Liver (tissue), 9 donors: ENCODE measurements around the gene HCFC1R1. TPM values are rescaled to one million over a fixed set of nuclear protein-coding genes. Genes with fewer than 3 reads are reported as not detected.
A peak's percentile ranks its signal among the peaks of the same experiment; 100 is the strongest.

ENCODE experiments used
- DNase-seq: peaks from one replicate; pipeline ENCODE4 v3.0.0-alpha.2; 2017; ENCODE audit warnings: low spot score
- H3K27ac ChIP-seq, 2 donors: one replicate each; pipeline ENCODE4 v1.7.0; 2013; ENCODE audit warnings: inconsistent platforms in 2 of 2, low read length in 2 of 2, control low read depth in 1 of 2, low read depth in 1 of 2, mild to moderate bottlenecking in 1 of 2
- H3K27me3 ChIP-seq, 4 donors: one replicate each; pipeline versions ENCODE4 v1.6.1 to v1.7.0; 2013; ENCODE audit warnings: low read length in 3 of 4, inconsistent platforms in 1 of 4, mild to moderate bottlenecking in 1 of 4, moderate library complexity in 1 of 4; ENCODE audit not compliant: control insufficient read depth in 4 of 4, insufficient read depth in 4 of 4
- H3K36me3 ChIP-seq, 4 donors: one replicate each; pipeline versions ENCODE4 v1.6.1 to v1.7.0; 2013; ENCODE audit warnings: low read length in 3 of 4, mild to moderate bottlenecking in 3 of 4, low read depth in 1 of 4, moderate library complexity in 1 of 4; ENCODE audit not compliant: control insufficient read depth in 4 of 4, insufficient read depth in 3 of 4
- H3K4me1 ChIP-seq, 4 donors: one replicate each; pipeline versions ENCODE4 v1.6.1 to v1.7.0; 2013; ENCODE audit warnings: low read length in 3 of 4, mild to moderate bottlenecking in 3 of 4, moderate library complexity in 1 of 4; ENCODE audit not compliant: control insufficient read depth in 4 of 4, insufficient read depth in 4 of 4
- H3K4me3 ChIP-seq, 3 donors: one replicate each; pipeline versions ENCODE4 v1.6.1 to v1.7.0; 2013; ENCODE audit warnings: low read length in 3 of 3, control low read depth in 1 of 3, low read depth in 1 of 3, mild to moderate bottlenecking in 1 of 3
- H3K9ac ChIP-seq, 2 donors: one replicate each; pipeline ENCODE4 v1.7.0; 2013; ENCODE audit warnings: low read length in 2 of 2, mild to moderate bottlenecking in 2 of 2, moderate library complexity in 2 of 2, control low read depth in 1 of 2, low read depth in 1 of 2
- H3K9me3 ChIP-seq, 4 donors: one replicate each; pipeline versions ENCODE4 v1.6.1 to v1.7.0; 2013; ENCODE audit warnings: low read length in 3 of 4; ENCODE audit not compliant: control insufficient read depth in 4 of 4
- EGR1 ChIP-seq, 2 donors: IDR thresholded peaks; 2 replicates each; pipeline ENCODE4 v1.6.1; 2016 to 2018; ENCODE audit warnings: antibody characterized with exemption in 2 of 2, low read depth in 2 of 2
- FOXA1 ChIP-seq: IDR thresholded peaks from 2 replicates; pipeline ENCODE4 v1.6.1; 2016; ENCODE audit warnings: antibody characterized with exemption
- FOXA2 ChIP-seq: IDR thresholded peaks from 2 replicates; pipeline ENCODE4 v1.6.1; 2016; ENCODE audit warnings: antibody characterized with exemption
- GABPA ChIP-seq, 2 donors: IDR thresholded peaks in 1 of 2; conservative IDR thresholded peaks in 1 of 2; 2 replicates each; pipeline ENCODE4 v1.6.1; 2016; ENCODE audit warnings: antibody characterized with exemption in 2 of 2, mild to moderate bottlenecking in 1 of 2, moderate library complexity in 1 of 2
- HNF4A ChIP-seq, 2 donors: conservative IDR thresholded peaks; 2 replicates each; pipeline ENCODE4 v1.6.1; 2016; ENCODE audit warnings: antibody characterized with exemption in 2 of 2, mild to moderate bottlenecking in 2 of 2
- HNF4G ChIP-seq: IDR thresholded peaks from 2 replicates; pipeline ENCODE4 v1.6.1; 2016; ENCODE audit warnings: antibody characterized with exemption
- JUND ChIP-seq, 2 donors: IDR thresholded peaks; 2 replicates each; pipeline ENCODE4 v1.6.1; 2016; ENCODE audit warnings: antibody characterized with exemption in 2 of 2
- MAX ChIP-seq: IDR thresholded peaks from 2 replicates; pipeline ENCODE4 v1.6.1; 2016; ENCODE audit warnings: antibody characterized with exemption
- NR2F2 ChIP-seq: IDR thresholded peaks from 2 replicates; pipeline ENCODE4 v1.6.1; 2016; ENCODE audit warnings: antibody characterized with exemption
- RAD21 ChIP-seq, 2 donors: IDR thresholded peaks; 2 replicates each; pipeline ENCODE4 v1.6.1; 2016; ENCODE audit warnings: antibody characterized with exemption in 2 of 2, mild to moderate bottlenecking in 2 of 2
- RXRA ChIP-seq, 2 donors: IDR thresholded peaks; 2 replicates each; pipeline ENCODE4 v1.6.1; 2017 to 2018; ENCODE audit warnings: antibody characterized with exemption in 2 of 2, mild to moderate bottlenecking in 1 of 2
- SP1 ChIP-seq: IDR thresholded peaks from 2 replicates; pipeline ENCODE4 v1.6.1; 2018; ENCODE audit warnings: antibody characterized with exemption, mild to moderate bottlenecking
- TAF1 ChIP-seq: conservative IDR thresholded peaks from 2 replicates; pipeline ENCODE4 v1.6.1; 2016; ENCODE audit warnings: antibody characterized with exemption, mild to moderate bottlenecking
- YY1 ChIP-seq: IDR thresholded peaks from 2 replicates; pipeline ENCODE4 v1.6.1; 2016; ENCODE audit warnings: antibody characterized with exemption, mild to moderate bottlenecking
- WGBS: extraction: QIAGEN DNeasy Blood & Tissue Kit; methylation state at CpG from one replicate; pipeline ENCODE4 v1.1.7; 2013; 5-methylcytosine and 5-hydroxymethylcytosine counted together
- polyA plus RNA-seq, 2 donors: library from polyadenylated mRNA; stranded (reverse) in 1 of 2; unstranded in 1 of 2; fragments of 200-250 nt in 1 of 2; fragments of >200 nt in 1 of 2; fragmentation: Nextera tagmentation in 1 of 2; extraction: Ambion mirVana in 1 of 2; gene quantifications; one replicate each; pipeline versions ENCODE4 v1.2.1 to v1.2.3, GENCODE V29; 2013 to 2015
- total RNA-seq, 2 donors: library from RNA; depleted of rRNA; stranded (reverse); fragments of >200 nt; gene quantifications; one replicate each; pipeline ENCODE4 v1.2.3, GENCODE V29; 2014
- TF ChIP-seq, protein P1 (sequence below): IDR thresholded peaks from 2 replicates; pipeline ENCODE4 v1.6.1; 2016; ENCODE audit warnings: antibody characterized with exemption
- TF ChIP-seq, protein P2 (sequence below): IDR thresholded peaks from 2 replicates; pipeline ENCODE4 v1.6.1; 2016; ENCODE audit warnings: antibody characterized with exemption
- TF ChIP-seq, protein P3 (sequence below): fragments of 150-350 bp; IDR thresholded peaks from 2 replicates; pipeline ENCODE4 v1.5.1; 2017; ENCODE audit warnings: improper control_type of control experiment, low read depth, low read length; ENCODE audit not compliant: missing input control
- donor health status: healthy.
- donor health status: healthy.
- donor health status: healthy.
- donor health status: healthy.
- donor health status: healthy.

The HCFC1R1 gene
- total and polyA plus RNA-seq, 4 donors = 1.4 to 17.6 (median 9.2) TPM

DNA sequence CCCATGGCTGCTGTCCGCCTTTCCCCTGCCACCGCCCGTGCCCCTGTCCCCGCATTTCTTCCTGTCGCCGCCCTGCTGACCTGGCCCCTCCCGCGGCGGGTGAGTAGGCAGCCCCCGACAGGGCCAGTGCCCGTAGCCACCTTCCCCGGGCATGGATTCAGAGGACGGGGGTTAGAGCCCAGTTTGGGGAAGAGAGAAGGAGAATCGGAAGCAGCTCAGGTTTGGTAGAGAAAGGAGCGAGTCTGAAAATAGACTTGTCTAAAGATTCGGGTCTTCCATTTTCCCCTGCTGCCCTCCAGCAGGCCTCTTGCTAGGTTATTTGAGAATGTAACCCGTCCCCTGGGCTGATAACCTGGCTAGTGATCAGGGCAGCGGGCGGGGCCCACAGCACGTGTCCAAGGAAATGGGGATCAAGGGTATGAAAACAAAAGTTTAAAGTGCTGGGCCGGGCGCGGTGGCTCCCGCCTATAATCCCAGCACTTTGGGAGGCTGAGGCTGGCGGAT is 18.9 kb downstream of the HCFC1R1 start:
- Histone ChIP-seq H3K27me3 (no peaks in the 10 kb centered on the region), H3K9ac (peak overlapping the region in 1 of 2 donors; percentile 75), H3K27ac (peak overlapping the region; percentile 78 to 90), H3K4me3 (peak overlapping the region in 2 of 3 donors; percentile 18 to 69), H3K4me1 (peaks cover 15 to 31% (median 25%) of the 10 kb centered on the region in 4 donors), H3K36me3 (no peaks in the 10 kb centered on the region), H3K9me3 (no peaks in the 10 kb centered on the region)
- 4% methylated on average over 25 of the region's 25 CpGs for WGBS
- no peak for DNase-seq
- TF ChIP-seq RAD21 (IDR thresholded peaks at IDR 0.05) = no peak
- peak; percentile 12 to 34 for TF ChIP-seq HNF4A (conservative IDR thresholded peaks at IDR 0.05)
- peak; percentile 15 to 57 for TF ChIP-seq RXRA (IDR thresholded peaks at IDR 0.05)
- TF ChIP-seq SP1 = peak; percentile 31
- TF ChIP-seq EGR1 (IDR thresholded peaks at IDR 0.05; ENCODE audit: low read depth in 2 of 2) = peak in 1 of 2 donors; percentile 23
- TF ChIP-seq FOXA2 = no peak

DNA sequence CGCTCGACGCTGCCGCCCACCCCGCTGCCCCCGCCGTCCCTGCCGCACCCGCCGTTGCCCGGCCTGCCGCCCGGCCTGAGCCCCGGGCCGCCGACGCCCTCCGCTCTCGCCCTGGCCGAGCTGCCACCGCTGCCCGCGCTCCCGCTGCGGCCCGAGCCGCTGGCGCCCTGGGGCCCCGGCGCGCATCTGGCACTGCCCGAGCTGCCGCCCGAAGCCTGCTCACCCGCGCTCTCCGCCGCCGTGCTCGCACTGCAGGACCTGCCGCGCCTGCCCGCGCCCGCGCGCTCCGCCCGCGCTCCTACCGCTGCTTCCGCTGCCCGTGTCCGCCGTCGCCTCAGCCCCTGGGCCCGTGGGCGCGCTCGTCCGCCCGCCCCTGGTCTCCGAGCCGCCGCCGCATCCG is 19.4 kb downstream of the HCFC1R1 start:
- peak overlapping the region in 1 of 3 donors; percentile 69 for H3K4me3 ChIP-seq
- H3K27ac ChIP-seq = no peak overlapping the region
- WGBS = under 1% methylated on average over 66 of the region's 67 CpGs
- no peak for DNase-seq
- TF ChIP-seq JUND (IDR thresholded peaks at IDR 0.05) = no peak
- TF ChIP-seq GABPA (IDR thresholded peaks at IDR 0.05 in 1 of 2, conservative IDR thresholded peaks at IDR 0.05 in 1 of 2) = no peak
- TF ChIP-seq, protein P1, sequence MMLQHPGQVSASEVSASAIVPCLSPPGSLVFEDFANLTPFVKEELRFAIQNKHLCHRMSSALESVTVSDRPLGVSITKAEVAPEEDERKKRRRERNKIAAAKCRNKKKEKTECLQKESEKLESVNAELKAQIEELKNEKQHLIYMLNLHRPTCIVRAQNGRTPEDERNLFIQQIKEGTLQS = no peak
- no peak for TF ChIP-seq YY1
- no peak for TF ChIP-seq HNF4G
- TF ChIP-seq RXRA (IDR thresholded peaks at IDR 0.05) = no peak
- no peak for TF ChIP-seq TAF1
- TF ChIP-seq FOXA2 = no peak
- TF ChIP-seq RAD21 (IDR thresholded peaks at IDR 0.05) = no peak
- no peak for TF ChIP-seq HNF4A (conservative IDR thresholded peaks at IDR 0.05)
- TF ChIP-seq EGR1 (IDR thresholded peaks at IDR 0.05; ENCODE audit: low read depth in 2 of 2) = no peak
- TF ChIP-seq FOXA1 = no peak
- TF ChIP-seq NR2F2 = no peak
- no peak for TF ChIP-seq MAX
- H3K27me3 ChIP-seq = no peaks in the 10 kb centered on the region
- H3K4me1 ChIP-seq = peaks cover 15 to 31% (median 25%) of the 10 kb centered on the region in 4 donors
- no peaks in the 10 kb centered on the region for H3K9me3 ChIP-seq
- no peaks in the 10 kb centered on the region for H3K36me3 ChIP-seq
- H3K9ac ChIP-seq = no peak overlapping the region

GRCh38 chr16:3003582-3004270 is 20.0 kb downstream of the HCFC1R1 start:
- 8% methylated on average over 58 of the region's 58 CpGs for WGBS
- Histone ChIP-seq H3K4me3 (peak overlapping the region in 1 of 3 donors; percentile 69), H3K9me3 (no peaks in the 10 kb centered on the region), H3K36me3 (no peaks in the 10 kb centered on the region), H3K27me3 (no peaks in the 10 kb centered on the region), H3K9ac (no peak overlapping the region), H3K4me1 (peaks cover 15 to 29% (median 25%) of the 10 kb centered on the region in 4 donors), H3K27ac (no peak overlapping the region)
- DNase-seq = peak; percentile 98
- peak in 1 of 2 donors; percentile 15 for TF ChIP-seq HNF4A (conservative IDR thresholded peaks at IDR 0.05)
- TF ChIP-seq TAF1 = no peak
- TF ChIP-seq RXRA (IDR thresholded peaks at IDR 0.05) = peak; percentile 35 to 46
- peak; percentile 96 for TF ChIP-seq SP1
- TF ChIP-seq MAX = peak; percentile 32
- TF ChIP-seq EGR1 (IDR thresholded peaks at IDR 0.05; ENCODE audit: low read depth in 2 of 2) = no peak
- TF ChIP-seq GABPA (IDR thresholded peaks at IDR 0.05 in 1 of 2, conservative IDR thresholded peaks at IDR 0.05 in 1 of 2) = peak in 1 of 2 donors; percentile 35
- TF ChIP-seq RAD21 (IDR thresholded peaks at IDR 0.05) = peak; percentile 82 to 85
- peak; percentile 47 for TF ChIP-seq YY1
- no peak for TF ChIP-seq JUND (IDR thresholded peaks at IDR 0.05)
- TF ChIP-seq, protein P2, sequence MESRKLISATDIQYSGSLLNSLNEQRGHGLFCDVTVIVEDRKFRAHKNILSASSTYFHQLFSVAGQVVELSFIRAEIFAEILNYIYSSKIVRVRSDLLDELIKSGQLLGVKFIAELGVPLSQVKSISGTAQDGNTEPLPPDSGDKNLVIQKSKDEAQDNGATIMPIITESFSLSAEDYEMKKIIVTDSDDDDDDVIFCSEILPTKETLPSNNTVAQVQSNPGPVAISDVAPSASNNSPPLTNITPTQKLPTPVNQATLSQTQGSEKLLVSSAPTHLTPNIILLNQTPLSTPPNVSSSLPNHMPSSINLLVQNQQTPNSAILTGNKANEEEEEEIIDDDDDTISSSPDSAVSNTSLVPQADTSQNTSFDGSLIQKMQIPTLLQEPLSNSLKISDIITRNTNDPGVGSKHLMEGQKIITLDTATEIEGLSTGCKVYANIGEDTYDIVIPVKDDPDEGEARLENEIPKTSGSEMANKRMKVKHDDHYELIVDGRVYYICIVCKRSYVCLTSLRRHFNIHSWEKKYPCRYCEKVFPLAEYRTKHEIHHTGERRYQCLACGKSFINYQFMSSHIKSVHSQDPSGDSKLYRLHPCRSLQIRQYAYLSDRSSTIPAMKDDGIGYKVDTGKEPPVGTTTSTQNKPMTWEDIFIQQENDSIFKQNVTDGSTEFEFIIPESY = no peak
- TF ChIP-seq, protein P3, sequence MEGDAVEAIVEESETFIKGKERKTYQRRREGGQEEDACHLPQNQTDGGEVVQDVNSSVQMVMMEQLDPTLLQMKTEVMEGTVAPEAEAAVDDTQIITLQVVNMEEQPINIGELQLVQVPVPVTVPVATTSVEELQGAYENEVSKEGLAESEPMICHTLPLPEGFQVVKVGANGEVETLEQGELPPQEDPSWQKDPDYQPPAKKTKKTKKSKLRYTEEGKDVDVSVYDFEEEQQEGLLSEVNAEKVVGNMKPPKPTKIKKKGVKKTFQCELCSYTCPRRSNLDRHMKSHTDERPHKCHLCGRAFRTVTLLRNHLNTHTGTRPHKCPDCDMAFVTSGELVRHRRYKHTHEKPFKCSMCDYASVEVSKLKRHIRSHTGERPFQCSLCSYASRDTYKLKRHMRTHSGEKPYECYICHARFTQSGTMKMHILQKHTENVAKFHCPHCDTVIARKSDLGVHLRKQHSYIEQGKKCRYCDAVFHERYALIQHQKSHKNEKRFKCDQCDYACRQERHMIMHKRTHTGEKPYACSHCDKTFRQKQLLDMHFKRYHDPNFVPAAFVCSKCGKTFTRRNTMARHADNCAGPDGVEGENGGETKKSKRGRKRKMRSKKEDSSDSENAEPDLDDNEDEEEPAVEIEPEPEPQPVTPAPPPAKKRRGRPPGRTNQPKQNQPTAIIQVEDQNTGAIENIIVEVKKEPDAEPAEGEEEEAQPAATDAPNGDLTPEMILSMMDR = peak; percentile 50
- TF ChIP-seq, protein P1 = no peak
